Measurements from ENCODE around the gene EFCAB6. TPM values are rescaled to one million over a fixed set of nuclear protein-coding genes. Genes with fewer than 3 reads are reported as not detected.

The EFCAB6 gene
- total RNA-seq, 1 donor from 2014 or later: 3.6 TPM

DNA sequence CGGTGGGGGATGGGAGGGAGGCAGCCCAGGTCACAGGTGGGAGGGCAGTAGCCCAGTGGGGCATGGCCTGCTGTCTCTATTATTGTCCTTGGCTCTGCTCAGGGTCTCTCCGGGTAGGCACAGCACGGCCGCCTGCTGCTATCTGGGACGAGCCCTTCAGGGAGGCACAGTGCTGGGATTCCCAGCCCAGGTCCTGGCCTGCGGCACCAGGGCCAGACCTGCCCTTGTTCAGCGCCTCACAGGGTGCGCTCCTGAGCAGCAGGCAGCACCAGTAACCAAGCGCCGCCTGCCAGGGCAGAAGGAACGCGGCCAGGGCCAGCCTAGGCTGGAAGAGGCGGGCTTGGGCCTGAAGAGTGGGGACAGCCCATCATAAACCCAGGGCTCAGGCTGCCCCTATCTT, 249.3 kb downstream of the EFCAB6 start:
- TF ChIP-seq, protein P1, sequence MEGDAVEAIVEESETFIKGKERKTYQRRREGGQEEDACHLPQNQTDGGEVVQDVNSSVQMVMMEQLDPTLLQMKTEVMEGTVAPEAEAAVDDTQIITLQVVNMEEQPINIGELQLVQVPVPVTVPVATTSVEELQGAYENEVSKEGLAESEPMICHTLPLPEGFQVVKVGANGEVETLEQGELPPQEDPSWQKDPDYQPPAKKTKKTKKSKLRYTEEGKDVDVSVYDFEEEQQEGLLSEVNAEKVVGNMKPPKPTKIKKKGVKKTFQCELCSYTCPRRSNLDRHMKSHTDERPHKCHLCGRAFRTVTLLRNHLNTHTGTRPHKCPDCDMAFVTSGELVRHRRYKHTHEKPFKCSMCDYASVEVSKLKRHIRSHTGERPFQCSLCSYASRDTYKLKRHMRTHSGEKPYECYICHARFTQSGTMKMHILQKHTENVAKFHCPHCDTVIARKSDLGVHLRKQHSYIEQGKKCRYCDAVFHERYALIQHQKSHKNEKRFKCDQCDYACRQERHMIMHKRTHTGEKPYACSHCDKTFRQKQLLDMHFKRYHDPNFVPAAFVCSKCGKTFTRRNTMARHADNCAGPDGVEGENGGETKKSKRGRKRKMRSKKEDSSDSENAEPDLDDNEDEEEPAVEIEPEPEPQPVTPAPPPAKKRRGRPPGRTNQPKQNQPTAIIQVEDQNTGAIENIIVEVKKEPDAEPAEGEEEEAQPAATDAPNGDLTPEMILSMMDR (IDR thresholded peaks at IDR 0.05): no peak
- no peak for DNase-seq

DNA sequence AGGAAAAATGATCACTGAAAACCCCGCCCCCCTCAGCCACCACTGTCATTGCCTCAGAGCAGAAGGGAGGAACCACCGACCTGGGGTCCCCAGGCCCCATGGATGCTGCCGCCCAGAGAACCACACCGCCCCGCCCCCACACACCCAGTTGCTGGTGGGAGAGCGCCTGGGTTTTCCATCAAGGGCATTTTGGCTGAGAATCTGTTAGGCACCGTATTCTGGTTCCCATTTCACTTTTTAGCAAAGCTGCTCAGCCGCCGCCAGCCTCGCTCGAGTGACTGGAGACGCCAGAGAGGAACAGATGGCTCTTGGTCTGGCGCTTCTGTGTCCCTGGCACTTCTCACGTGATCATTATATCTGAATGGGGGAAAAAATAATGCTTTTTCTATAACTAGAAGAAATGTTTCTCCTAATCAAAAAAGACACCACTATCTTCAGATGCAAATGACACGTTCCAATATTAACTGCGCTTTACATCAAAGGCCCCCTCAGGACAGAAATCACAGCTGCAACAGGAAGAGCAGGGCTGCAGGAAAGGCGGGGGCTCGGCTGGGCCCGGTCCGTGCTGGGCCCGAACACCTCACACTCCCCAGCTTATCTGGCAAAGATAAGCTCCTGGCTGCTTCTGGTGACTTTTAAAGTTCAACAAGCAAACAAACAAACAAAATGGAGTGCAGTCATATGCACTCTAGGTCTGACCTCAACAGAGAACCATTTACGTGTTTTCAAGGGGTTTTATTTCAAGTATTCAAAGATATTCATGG, 250.5 kb downstream of the EFCAB6 start:
- no peak overlapping the region for H3K4me3 ChIP-seq
- no peaks in the 10 kb centered on the region for H3K4me1 ChIP-seq
- intact Hi-C loops (cut with DNase I): no loop called here
- H3K36me3 ChIP-seq: no peaks in the 10 kb centered on the region
- peaks cover 7% of the 10 kb centered on the region for H3K27me3 ChIP-seq
- DNase-seq: no peak
- H3K9me3 ChIP-seq: peaks cover 10% of the 10 kb centered on the region
- peak; percentile 51 for ATAC-seq
- no peak overlapping the region for H3K27ac ChIP-seq
- TF ChIP-seq, protein P1 (IDR thresholded peaks at IDR 0.05): no peak

More for the DNA sequence above, 249.3 kb downstream of the EFCAB6 start:
- no peaks in the 10 kb centered on the region for H3K4me1 ChIP-seq
- peaks cover 7% of the 10 kb centered on the region for H3K9me3 ChIP-seq
- no peak overlapping the region for H3K4me3 ChIP-seq
- peaks cover 7% of the 10 kb centered on the region for H3K27me3 ChIP-seq
- H3K27ac ChIP-seq: no peak overlapping the region
- peak; percentile 19 for ATAC-seq
- intact Hi-C loops (cut with DNase I): no loop called here
- no peaks in the 10 kb centered on the region for H3K36me3 ChIP-seq

DNA sequence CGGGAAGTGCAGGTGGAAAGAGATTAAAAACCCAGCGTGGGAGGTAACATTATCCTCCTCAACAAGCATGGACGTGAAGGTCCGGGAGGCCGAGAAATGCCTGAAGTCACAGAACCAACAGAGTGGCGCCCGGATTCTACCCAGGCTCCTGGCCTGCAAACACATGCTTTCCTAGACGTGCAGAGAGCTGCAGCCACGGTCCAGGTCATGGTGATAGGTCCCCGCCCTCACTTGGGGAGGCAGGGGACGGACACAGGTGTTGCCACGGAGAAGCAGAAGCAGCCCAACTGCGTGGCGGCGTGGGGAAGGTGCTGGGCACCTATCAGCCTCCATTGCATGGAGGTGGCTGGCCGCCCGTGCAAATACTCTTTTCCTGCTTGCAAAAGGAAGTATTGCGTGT, 251.5 kb downstream of the EFCAB6 start:
- Histone ChIP-seq H3K27ac (no peak overlapping the region), H3K36me3 (no peaks in the 10 kb centered on the region), H3K27me3 (peaks cover 7% of the 10 kb centered on the region), H3K9me3 (peaks cover 10% of the 10 kb centered on the region), H3K4me1 (no peaks in the 10 kb centered on the region), H3K4me3 (no peak overlapping the region)
- no peak for ATAC-seq
- no peak for DNase-seq
- intact Hi-C loops (cut with DNase I): no loop called here
- TF ChIP-seq, protein P1 (IDR thresholded peaks at IDR 0.05): no peak

DNA sequence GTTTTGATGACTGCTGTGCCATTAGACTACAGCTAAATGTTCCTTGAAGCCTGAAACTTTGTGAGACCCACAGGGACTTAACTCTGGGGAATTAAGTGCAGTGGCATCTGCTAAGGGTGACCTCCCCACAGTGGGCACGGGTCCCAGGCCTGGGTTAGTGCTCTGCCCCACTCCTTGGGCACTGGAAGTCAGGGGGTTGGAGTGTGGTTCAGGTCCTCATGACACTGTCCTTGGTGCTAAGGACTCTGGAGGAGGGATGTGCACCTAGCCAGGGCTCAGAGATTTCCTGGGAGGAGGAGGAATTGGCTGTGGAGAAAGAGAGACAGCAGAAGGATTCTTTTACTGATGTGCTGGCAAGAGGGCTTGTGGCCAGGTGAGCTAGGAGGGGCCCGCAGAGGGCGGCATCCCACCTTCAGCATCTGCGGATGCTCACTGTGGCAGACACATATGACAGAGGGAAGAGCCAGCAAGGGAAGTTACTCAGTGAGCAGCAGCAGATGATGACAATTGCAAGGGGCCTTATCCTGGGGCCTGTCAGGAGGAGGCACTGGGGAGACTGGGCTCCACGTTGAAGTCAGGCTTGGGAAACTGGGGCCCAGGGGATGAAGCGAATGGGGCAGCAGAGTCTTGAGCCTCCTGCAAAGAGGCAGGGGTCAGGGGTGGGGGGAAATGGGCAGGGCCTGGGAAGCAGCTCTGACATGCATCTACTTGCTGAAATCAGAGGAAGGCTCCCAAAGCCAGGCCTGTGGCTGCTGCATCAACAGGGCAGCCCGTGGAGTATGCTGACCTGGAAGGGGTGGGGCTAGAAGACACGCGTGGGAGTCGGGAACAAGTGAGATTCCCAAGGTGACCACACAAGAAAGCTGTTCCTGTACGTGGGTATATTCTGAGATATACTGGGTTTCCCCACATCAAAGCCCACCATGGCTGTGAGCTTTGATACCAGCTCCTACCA, 256.3 kb downstream of the EFCAB6 start:
- no peak overlapping the region for H3K4me3 ChIP-seq
- TF ChIP-seq, protein P1 (IDR thresholded peaks at IDR 0.05): no peak
- peaks cover 10% of the 10 kb centered on the region for H3K9me3 ChIP-seq
- DNase-seq (no peak), ATAC-seq (no peak)
- H3K36me3 ChIP-seq: no peaks in the 10 kb centered on the region
- H3K27ac ChIP-seq: no peak overlapping the region
- intact Hi-C loops (cut with DNase I): no loop called here
- no peaks in the 10 kb centered on the region for H3K27me3 ChIP-seq
- H3K4me1 ChIP-seq: no peaks in the 10 kb centered on the region

DNA sequence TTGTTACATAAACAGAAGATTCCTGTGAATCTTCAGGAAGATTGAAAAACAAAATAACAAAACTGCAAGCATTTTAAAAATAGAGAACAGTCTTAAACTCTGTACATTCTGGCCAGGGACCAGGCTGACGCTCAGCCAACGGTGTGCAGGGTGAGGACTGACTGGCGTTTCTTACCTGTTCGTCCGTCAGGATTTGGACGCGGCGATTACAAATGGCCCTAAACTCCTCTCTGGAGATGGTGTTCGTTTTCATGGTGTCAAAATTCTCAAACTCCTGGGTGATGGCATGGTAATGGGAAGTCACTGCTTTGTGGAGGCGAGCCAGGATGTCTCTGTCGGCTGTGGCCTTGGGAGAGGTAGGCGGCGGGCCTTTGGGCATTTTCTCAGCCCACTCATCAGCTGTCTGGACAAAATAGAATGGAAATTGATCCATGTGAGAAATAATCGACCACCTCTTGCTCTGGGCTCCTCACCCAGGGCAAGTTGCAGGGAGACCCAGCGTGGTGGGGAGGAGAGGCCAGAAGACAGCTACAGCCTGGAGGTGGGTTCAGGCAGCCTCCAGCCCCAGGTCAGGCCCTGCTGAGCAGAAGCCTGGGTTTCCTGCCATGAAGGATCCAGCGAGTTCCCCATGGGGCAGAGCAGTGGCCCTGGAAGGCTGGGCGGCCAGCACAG, 257.3 kb downstream of the EFCAB6 start:
- Histone ChIP-seq H3K27me3 (no peaks in the 10 kb centered on the region), H3K27ac (no peak overlapping the region), H3K36me3 (no peaks in the 10 kb centered on the region), H3K4me1 (no peaks in the 10 kb centered on the region), H3K9me3 (peaks cover 10% of the 10 kb centered on the region), H3K4me3 (no peak overlapping the region)
- intact Hi-C loops (cut with DNase I): no loop called here
- no peak for ATAC-seq
- TF ChIP-seq, protein P1 (IDR thresholded peaks at IDR 0.05): no peak
- no peak for DNase-seq

Data from upper lobe of right lung (tissue), 1 donor.